GM23338 (cell line): ENCODE results near the gene SEPHS1. TPM values are rescaled to one million over a fixed set of nuclear protein-coding genes. Genes with fewer than 3 reads are reported as not detected.

Experiments
- ATAC-seq: fragments of 200-7000 bp; cut with Tn5 transposase; 3 replicates; pipeline ENCODE4 v1.9.1; 2020
- DNase-seq: peaks from one replicate; pipeline ENCODE4 v3.0.0-alpha.2; 2015; ENCODE audit warnings: low spot score
- H2AFZ ChIP-seq: fragments of 200-600 bp; sonication (generic); 2 replicates; pipeline ENCODE4 v1.8.0; 2016; ENCODE audit warnings: antibody characterized with exemption, mild to moderate bottlenecking, moderate library complexity
- H3F3A ChIP-seq: fragments of 200-600 bp; sonication (generic); replicated peaks from 2 replicates; pipeline ENCODE4 v1.8.0; 2017; ENCODE audit warnings: antibody characterized with exemption, mixed run types, low read depth
- H3K27ac ChIP-seq: fragments of 200-600 bp; sonication (generic); 2 replicates; pipeline ENCODE4 v1.6.1; 2016; ENCODE audit warnings: low read depth
- H3K27me3 ChIP-seq: fragments of 200-600 bp; sonication (generic); 2 replicates; pipeline ENCODE4 v1.8.0; 2016; ENCODE audit warnings: mild to moderate bottlenecking, mixed run types, moderate library complexity; ENCODE audit not compliant: insufficient read depth
- H3K36me3 ChIP-seq: fragments of 200-600 bp; sonication (generic); 2 replicates; pipeline ENCODE4 v1.8.0; 2016; ENCODE audit warnings: mild to moderate bottlenecking; ENCODE audit not compliant: insufficient read depth
- H3K4me1 ChIP-seq: fragments of 200-600 bp; sonication (generic); 2 replicates; pipeline ENCODE4 v1.8.0; 2016; ENCODE audit warnings: mild to moderate bottlenecking, moderate library complexity; ENCODE audit not compliant: insufficient read depth
- H3K4me2 ChIP-seq: fragments of 200-600 bp; sonication (generic); 2 replicates; pipeline ENCODE4 v1.7.1; 2017; ENCODE audit warnings: mixed run types
- H3K4me3 ChIP-seq: fragments of 200-600 bp; sonication (generic); 2 replicates; pipeline ENCODE4 v1.6.1; 2016; ENCODE audit warnings: mixed run types
- H3K79me2 ChIP-seq: fragments of 200-600 bp; sonication (generic); replicated peaks from 2 replicates; pipeline ENCODE4 v1.8.0; 2017; ENCODE audit warnings: mild to moderate bottlenecking; ENCODE audit not compliant: insufficient read depth
- H3K9me2 ChIP-seq: fragments of 200-600 bp; sonication (generic); 2 replicates; pipeline ENCODE4 v1.8.0; 2017; ENCODE audit not compliant: insufficient read depth
- H4K20me1 ChIP-seq: fragments of 200-600 bp; sonication (generic); replicated peaks from 2 replicates; pipeline ENCODE4 v1.8.0; 2017; ENCODE audit warnings: mild to moderate bottlenecking; ENCODE audit not compliant: insufficient read depth
- H3K27ac Mint-ChIP-seq: 2 replicates; pipeline ENCODE4 v1.8.0; 2020; ENCODE audit warnings: inconsistent platforms, mild to moderate bottlenecking, moderate library complexity, mixed read lengths
- H3K27me3 Mint-ChIP-seq: 3 replicates; pipeline ENCODE4 v1.8.0; 2022; ENCODE audit warnings: low read depth, mild to moderate bottlenecking, moderate library complexity, mixed read lengths, inconsistent platforms; ENCODE audit not compliant: insufficient read depth, poor library complexity
- H3K36me3 Mint-ChIP-seq: 3 replicates; pipeline ENCODE4 v1.8.0; 2021; ENCODE audit warnings: low read depth, mild to moderate bottlenecking, inconsistent platforms, moderate library complexity, mixed read lengths
- H3K4me1 Mint-ChIP-seq: 3 replicates; pipeline ENCODE4 v1.8.0; 2020; ENCODE audit warnings: mild to moderate bottlenecking, inconsistent platforms, mixed read lengths
- H3K4me3 Mint-ChIP-seq: 3 replicates; pipeline ENCODE4 v1.8.0; 2021; ENCODE audit warnings: moderate library complexity, mild to moderate bottlenecking, inconsistent platforms, mixed read lengths
- H3K9me3 Mint-ChIP-seq: 3 replicates; pipeline ENCODE4 v1.8.0; 2020; ENCODE audit warnings: moderate library complexity, mild to moderate bottlenecking, inconsistent platforms, mixed read lengths
- CREB1 ChIP-seq: fragments of 250-450 bp; sonication (Bioruptor Pico); IDR thresholded peaks from 2 replicates; pipeline ENCODE4 v1.5.0; 2020; ENCODE audit warnings: low read depth, mild to moderate bottlenecking, moderate library complexity
- EZH2 ChIP-seq: fragments of 200-600 bp; sonication (generic); IDR thresholded peaks from one replicate; pipeline ENCODE4 v1.8.0; 2017; ENCODE audit warnings: antibody characterized with exemption, mild to moderate bottlenecking, low read depth; ENCODE audit not compliant: unreplicated experiment
- EZH2phosphoT487 ChIP-seq: fragments of 200-600 bp; sonication (generic); IDR thresholded peaks from one replicate; pipeline ENCODE4 v1.8.1; 2018; ENCODE audit warnings: antibody characterized with exemption; ENCODE audit not compliant: unreplicated experiment
- JUNB ChIP-seq: IDR thresholded peaks from one replicate; pipeline ENCODE4 v1.6.1; 2016; ENCODE audit warnings: antibody characterized with exemption; ENCODE audit not compliant: unreplicated experiment
- NANOG ChIP-seq: IDR thresholded peaks from 2 replicates; pipeline ENCODE4 v1.6.1; 2016; ENCODE audit warnings: antibody characterized with exemption, borderline replicate concordance
- STAT1 ChIP-seq: IDR thresholded peaks from one replicate; pipeline ENCODE4 v1.6.1; 2016; ENCODE audit warnings: antibody characterized with exemption; ENCODE audit not compliant: unreplicated experiment
- ZNF114 ChIP-seq: fragments of 250-450 bp; sonication (Bioruptor Pico); IDR thresholded peaks from 2 replicates; pipeline ENCODE4 v1.5.0; 2020; ENCODE audit warnings: mild to moderate bottlenecking, moderate library complexity
- ZNF331 ChIP-seq: fragments of 250-450 bp; sonication (Bioruptor Pico); IDR thresholded peaks from 2 replicates; pipeline ENCODE4 v1.5.0; 2020; ENCODE audit warnings: low read depth, mild to moderate bottlenecking, moderate library complexity
- long read RNA-seq: library from polyadenylated mRNA; unstranded; transcript quantifications from one replicate; pipeline ENCODE4 v2.0.0, GENCODE V29; 2020; ENCODE audit not compliant: unreplicated experiment
- polyA plus RNA-seq: library from polyadenylated mRNA; unstranded; fragments of >200 nt; fragmentation: Nextera tagmentation; extraction: Ambion mirVana; gene quantifications from 2 replicates; pipeline ENCODE4 v1.2.1, GENCODE V29; 2016
- total RNA-seq: library from RNA; depleted of rRNA; stranded (reverse); fragments of >200 nt; shearing (Covaris generic); gene quantifications from 2 replicates; pipeline ENCODE4 v1.2.3, GENCODE V29; 2014; rRNA removed
- TF ChIP-seq, protein P1 (sequence below): IDR thresholded peaks from 2 replicates; pipeline ENCODE4 v1.6.1; 2016; ENCODE audit warnings: antibody characterized with exemption
- TF ChIP-seq, protein P2 (sequence below): IDR thresholded peaks from one replicate; pipeline ENCODE4 v1.6.1; 2018; ENCODE audit warnings: antibody characterized with exemption; ENCODE audit not compliant: unreplicated experiment
- TF ChIP-seq, protein P3 (sequence below): fragments of 250-450 bp; sonication (Bioruptor Pico); IDR thresholded peaks from 2 replicates; pipeline ENCODE4 v1.5.0; 2020; ENCODE audit warnings: mild to moderate bottlenecking, moderate library complexity

Gene SEPHS1, protein sequence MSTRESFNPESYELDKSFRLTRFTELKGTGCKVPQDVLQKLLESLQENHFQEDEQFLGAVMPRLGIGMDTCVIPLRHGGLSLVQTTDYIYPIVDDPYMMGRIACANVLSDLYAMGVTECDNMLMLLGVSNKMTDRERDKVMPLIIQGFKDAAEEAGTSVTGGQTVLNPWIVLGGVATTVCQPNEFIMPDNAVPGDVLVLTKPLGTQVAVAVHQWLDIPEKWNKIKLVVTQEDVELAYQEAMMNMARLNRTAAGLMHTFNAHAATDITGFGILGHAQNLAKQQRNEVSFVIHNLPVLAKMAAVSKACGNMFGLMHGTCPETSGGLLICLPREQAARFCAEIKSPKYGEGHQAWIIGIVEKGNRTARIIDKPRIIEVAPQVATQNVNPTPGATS
- total RNA-seq (609 and 662 TPM in 2 replicates), polyA plus RNA-seq (260 and 274 TPM in 2 replicates)
- long read RNA-seq, transcript SEPHS1-201 (9 exons, 3,273 nt) = major isoform, 59 of 91 reads
- long read RNA-seq, partial matches to known transcripts = 18 of 91 reads
- long read RNA-seq, other reads (novel, unspliced or antisense) = 11 of 91 reads

DNA sequence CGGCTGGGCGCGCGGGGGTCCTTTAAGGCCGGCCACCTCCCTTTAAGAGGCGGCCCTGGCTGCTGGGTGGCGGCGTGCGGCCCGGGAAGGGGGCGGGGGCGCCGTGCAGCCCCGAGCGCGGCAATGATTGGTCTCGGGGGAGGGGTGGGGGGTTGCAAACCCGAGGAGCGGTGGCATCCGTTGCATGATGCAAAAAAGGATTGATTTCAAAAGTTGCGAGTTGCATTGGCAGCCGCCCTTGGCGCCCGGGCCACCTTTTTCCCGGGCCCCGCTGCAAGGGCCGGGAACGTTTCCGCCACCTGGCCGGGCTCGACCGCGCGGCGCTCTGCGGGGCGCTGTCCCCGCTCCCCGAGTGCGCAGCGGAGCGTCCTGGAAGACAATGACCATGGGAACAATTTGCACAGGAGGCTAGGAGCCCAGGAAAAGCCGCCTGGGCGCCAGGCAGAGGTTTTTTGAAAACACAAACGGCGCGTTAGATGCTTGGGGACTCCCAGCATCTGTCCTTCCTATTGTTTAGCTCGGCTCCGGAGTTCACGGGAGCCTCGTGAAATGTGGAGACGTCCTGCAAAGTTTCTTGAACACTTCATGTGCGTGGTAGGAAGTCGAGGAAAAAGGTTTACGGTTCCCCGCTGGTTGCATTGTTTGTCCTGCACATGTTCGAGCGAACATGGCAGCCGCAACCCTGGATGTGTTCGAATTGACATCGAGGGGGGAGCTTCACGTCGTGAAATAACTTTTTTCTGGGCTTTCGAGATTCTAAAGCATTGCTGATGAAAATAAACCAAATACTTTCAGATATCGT is at the start of gene SEPHS1:
Gene SEPHS1 (minus strand): TSS at position 78 of the 802 bp plus-strand sequence. CDS start 3,343 bp downstream, outside the sequence.
- peaks cover 25% of the 10 kb centered on the region for H4K20me1 ChIP-seq
- no peak within 1 kb of the TSS for H2AFZ ChIP-seq
- no peaks in the 10 kb centered on the region for H3K9me2 ChIP-seq
- H3K27me3 ChIP-seq = no peaks in the 10 kb centered on the region
- ATAC-seq (peak; percentile 7), DNase-seq (peak; percentile 87)
- H3K4me3 ChIP-seq = peak within 1 kb of the TSS; percentile 70
- Mint-ChIP-seq H3K4me3 (peak within 1 kb of the TSS; percentile 93), H3K36me3 (peaks cover 40% of the 10 kb centered on the region), H3K4me1 (peaks cover 56% of the 10 kb centered on the region), H3K27me3 (peaks cover 51% of the 10 kb centered on the region), H3K27ac (peak within 1 kb of the TSS; percentile 100), H3K9me3 (no peaks in the 10 kb centered on the region; the same call in 1 of the 3 replicates)
- H3K4me2 ChIP-seq = peak within 1 kb of the TSS; percentile 82
- peaks cover 38% of the 10 kb centered on the region for H3K79me2 ChIP-seq
- H3K4me1 ChIP-seq = peaks cover 53% of the 10 kb centered on the region
- H3K36me3 ChIP-seq = peaks cover 19% of the 10 kb centered on the region
- peaks cover 39% of the 10 kb centered on the region for H3F3A ChIP-seq
- H3K27ac ChIP-seq = peak within 1 kb of the TSS; percentile 100
- TF ChIP-seq STAT1 (no peak), ZNF331 (CRISPR knock-in tag) (no peak), EZH2phosphoT487 (no peak), JUNB (no peak), CREB1 (CRISPR knock-in tag) (peak; percentile 20; the same call in 1 of the 2 replicates), EZH2 (no peak), ZNF114 (CRISPR knock-in tag) (no peak), NANOG (no peak)
- TF ChIP-seq, protein P1, sequence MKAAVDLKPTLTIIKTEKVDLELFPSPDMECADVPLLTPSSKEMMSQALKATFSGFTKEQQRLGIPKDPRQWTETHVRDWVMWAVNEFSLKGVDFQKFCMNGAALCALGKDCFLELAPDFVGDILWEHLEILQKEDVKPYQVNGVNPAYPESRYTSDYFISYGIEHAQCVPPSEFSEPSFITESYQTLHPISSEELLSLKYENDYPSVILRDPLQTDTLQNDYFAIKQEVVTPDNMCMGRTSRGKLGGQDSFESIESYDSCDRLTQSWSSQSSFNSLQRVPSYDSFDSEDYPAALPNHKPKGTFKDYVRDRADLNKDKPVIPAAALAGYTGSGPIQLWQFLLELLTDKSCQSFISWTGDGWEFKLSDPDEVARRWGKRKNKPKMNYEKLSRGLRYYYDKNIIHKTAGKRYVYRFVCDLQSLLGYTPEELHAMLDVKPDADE = 0 out of 2 replicates have a peak, but pooled peaks have one; percentile 31
- TF ChIP-seq, protein P2, sequence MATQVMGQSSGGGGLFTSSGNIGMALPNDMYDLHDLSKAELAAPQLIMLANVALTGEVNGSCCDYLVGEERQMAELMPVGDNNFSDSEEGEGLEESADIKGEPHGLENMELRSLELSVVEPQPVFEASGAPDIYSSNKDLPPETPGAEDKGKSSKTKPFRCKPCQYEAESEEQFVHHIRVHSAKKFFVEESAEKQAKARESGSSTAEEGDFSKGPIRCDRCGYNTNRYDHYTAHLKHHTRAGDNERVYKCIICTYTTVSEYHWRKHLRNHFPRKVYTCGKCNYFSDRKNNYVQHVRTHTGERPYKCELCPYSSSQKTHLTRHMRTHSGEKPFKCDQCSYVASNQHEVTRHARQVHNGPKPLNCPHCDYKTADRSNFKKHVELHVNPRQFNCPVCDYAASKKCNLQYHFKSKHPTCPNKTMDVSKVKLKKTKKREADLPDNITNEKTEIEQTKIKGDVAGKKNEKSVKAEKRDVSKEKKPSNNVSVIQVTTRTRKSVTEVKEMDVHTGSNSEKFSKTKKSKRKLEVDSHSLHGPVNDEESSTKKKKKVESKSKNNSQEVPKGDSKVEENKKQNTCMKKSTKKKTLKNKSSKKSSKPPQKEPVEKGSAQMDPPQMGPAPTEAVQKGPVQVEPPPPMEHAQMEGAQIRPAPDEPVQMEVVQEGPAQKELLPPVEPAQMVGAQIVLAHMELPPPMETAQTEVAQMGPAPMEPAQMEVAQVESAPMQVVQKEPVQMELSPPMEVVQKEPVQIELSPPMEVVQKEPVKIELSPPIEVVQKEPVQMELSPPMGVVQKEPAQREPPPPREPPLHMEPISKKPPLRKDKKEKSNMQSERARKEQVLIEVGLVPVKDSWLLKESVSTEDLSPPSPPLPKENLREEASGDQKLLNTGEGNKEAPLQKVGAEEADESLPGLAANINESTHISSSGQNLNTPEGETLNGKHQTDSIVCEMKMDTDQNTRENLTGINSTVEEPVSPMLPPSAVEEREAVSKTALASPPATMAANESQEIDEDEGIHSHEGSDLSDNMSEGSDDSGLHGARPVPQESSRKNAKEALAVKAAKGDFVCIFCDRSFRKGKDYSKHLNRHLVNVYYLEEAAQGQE = peak; percentile 30
- TF ChIP-seq, protein P3, sequence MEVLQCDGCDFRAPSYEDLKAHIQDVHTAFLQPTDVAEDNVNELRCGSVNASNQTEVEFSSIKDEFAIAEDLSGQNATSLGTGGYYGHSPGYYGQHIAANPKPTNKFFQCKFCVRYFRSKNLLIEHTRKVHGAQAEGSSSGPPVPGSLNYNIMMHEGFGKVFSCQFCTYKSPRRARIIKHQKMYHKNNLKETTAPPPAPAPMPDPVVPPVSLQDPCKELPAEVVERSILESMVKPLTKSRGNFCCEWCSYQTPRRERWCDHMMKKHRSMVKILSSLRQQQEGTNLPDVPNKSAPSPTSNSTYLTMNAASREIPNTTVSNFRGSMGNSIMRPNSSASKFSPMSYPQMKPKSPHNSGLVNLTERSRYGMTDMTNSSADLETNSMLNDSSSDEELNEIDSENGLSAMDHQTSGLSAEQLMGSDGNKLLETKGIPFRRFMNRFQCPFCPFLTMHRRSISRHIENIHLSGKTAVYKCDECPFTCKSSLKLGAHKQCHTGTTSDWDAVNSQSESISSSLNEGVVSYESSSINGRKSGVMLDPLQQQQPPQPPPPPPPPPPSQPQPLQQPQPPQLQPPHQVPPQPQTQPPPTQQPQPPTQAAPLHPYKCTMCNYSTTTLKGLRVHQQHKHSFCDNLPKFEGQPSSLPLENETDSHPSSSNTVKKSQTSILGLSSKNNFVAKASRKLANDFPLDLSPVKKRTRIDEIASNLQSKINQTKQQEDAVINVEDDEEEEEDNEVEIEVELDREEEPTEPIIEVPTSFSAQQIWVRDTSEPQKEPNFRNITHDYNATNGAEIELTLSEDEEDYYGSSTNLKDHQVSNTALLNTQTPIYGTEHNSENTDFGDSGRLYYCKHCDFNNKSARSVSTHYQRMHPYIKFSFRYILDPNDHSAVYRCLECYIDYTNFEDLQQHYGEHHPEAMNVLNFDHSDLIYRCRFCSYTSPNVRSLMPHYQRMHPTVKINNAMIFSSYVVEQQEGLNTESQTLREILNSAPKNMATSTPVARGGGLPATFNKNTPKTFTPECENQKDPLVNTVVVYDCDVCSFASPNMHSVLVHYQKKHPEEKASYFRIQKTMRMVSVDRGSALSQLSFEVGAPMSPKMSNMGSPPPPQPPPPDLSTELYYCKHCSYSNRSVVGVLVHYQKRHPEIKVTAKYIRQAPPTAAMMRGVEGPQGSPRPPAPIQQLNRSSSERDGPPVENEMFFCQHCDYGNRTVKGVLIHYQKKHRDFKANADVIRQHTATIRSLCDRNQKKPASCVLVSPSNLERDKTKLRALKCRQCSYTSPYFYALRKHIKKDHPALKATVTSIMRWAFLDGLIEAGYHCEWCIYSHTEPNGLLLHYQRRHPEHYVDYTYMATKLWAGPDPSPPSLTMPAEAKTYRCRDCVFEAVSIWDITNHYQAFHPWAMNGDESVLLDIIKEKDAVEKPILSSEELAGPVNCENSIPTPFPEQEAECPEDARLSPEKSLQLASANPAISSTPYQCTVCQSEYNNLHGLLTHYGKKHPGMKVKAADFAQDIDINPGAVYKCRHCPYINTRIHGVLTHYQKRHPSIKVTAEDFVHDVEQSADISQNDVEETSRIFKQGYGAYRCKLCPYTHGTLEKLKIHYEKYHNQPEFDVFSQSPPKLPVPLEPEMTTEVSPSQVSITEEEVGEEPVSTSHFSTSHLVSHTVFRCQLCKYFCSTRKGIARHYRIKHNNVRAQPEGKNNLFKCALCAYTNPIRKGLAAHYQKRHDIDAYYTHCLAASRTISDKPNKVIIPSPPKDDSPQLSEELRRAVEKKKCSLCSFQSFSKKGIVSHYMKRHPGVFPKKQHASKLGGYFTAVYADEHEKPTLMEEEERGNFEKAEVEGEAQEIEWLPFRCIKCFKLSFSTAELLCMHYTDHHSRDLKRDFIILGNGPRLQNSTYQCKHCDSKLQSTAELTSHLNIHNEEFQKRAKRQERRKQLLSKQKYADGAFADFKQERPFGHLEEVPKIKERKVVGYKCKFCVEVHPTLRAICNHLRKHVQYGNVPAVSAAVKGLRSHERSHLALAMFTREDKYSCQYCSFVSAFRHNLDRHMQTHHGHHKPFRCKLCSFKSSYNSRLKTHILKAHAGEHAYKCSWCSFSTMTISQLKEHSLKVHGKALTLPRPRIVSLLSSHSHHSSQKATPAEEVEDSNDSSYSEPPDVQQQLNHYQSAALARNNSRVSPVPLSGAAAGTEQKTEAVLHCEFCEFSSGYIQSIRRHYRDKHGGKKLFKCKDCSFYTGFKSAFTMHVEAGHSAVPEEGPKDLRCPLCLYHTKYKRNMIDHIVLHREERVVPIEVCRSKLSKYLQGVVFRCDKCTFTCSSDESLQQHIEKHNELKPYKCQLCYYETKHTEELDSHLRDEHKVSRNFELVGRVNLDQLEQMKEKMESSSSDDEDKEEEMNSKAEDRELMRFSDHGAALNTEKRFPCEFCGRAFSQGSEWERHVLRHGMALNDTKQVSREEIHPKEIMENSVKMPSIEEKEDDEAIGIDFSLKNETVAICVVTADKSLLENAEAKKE (CRISPR knock-in tag) = no peak
